Trophoblast cell (in vitro differentiated cells and primary cell): ENCODE measurements around the gene CARD18.
"Not testable (repeated sequence)": the region's sequence is repeated elsewhere in the genome, so short reads cannot be mapped to it uniquely, and the experiment has no call there.

Experiments
- DNase-seq, 2 donors: peaks; one replicate each; pipeline ENCODE4 v3.0.0-alpha.2; 2016
- H2AFZ ChIP-seq: 2 replicates; pipeline ENCODE4 v1.6.1; 2013; ENCODE audit warnings: low read length, moderate library complexity, mild to moderate bottlenecking; ENCODE audit not compliant: insufficient read depth, poor library complexity
- H2AK5ac ChIP-seq: 2 replicates; pipeline ENCODE4 v1.6.1; 2013; ENCODE audit warnings: mild to moderate bottlenecking, low read length
- H2BK120ac ChIP-seq: 2 replicates; pipeline ENCODE4 v1.6.1; 2013; ENCODE audit warnings: low read length, mild to moderate bottlenecking, moderate library complexity; ENCODE audit not compliant: insufficient read depth, poor library complexity
- H2BK12ac ChIP-seq: 2 replicates; pipeline ENCODE4 v1.6.1; 2013; ENCODE audit warnings: mild to moderate bottlenecking, low read length, moderate library complexity
- H2BK5ac ChIP-seq: 2 replicates; pipeline ENCODE4 v1.6.1; 2013; ENCODE audit warnings: low read length, low read depth, moderate library complexity, mild to moderate bottlenecking; ENCODE audit not compliant: poor library complexity
- H3K14ac ChIP-seq: 2 replicates; pipeline ENCODE4 v1.6.1; 2013; ENCODE audit warnings: mild to moderate bottlenecking, low read length
- H3K18ac ChIP-seq: 2 replicates; pipeline ENCODE4 v1.6.1; 2013; ENCODE audit warnings: mild to moderate bottlenecking, low read length
- H3K23ac ChIP-seq: 2 replicates; pipeline ENCODE4 v1.6.1; 2013; ENCODE audit warnings: low read length
- H3K27ac ChIP-seq: 2 replicates; pipeline ENCODE4 v1.5.1; 2013; ENCODE audit warnings: low read depth, mild to moderate bottlenecking, inconsistent platforms, low read length, moderate library complexity
- H3K27me3 ChIP-seq: 2 replicates; pipeline ENCODE4 v1.6.1; 2013; ENCODE audit warnings: inconsistent platforms, mild to moderate bottlenecking, low read length, moderate library complexity; ENCODE audit not compliant: insufficient read depth
- H3K36me3 ChIP-seq, 2 experiments: 1 replicate in 1 of 2; 2 replicates in 1 of 2; pipeline ENCODE4 v1.6.1; 2013; ENCODE audit warnings: low read length in 2 of 2, mild to moderate bottlenecking in 2 of 2, moderate library complexity in 1 of 2; ENCODE audit not compliant: insufficient read depth in 2 of 2, control insufficient read depth in 1 of 2
- H3K4ac ChIP-seq: 2 replicates; pipeline ENCODE4 v1.6.1; 2013; ENCODE audit warnings: low read depth, mild to moderate bottlenecking, low read length, moderate library complexity
- H3K4me1 ChIP-seq, 2 experiments: 1 replicate in 1 of 2; 2 replicates in 1 of 2; pipeline ENCODE4 v1.6.1; 2013; ENCODE audit warnings: low read length in 2 of 2, mild to moderate bottlenecking in 2 of 2, moderate library complexity in 1 of 2; ENCODE audit not compliant: insufficient read depth in 2 of 2, control insufficient read depth in 1 of 2
- H3K4me2 ChIP-seq: 2 replicates; pipeline ENCODE4 v1.6.1; 2013; ENCODE audit warnings: inconsistent platforms, mild to moderate bottlenecking, low read length, moderate library complexity
- H3K4me3 ChIP-seq: 2 replicates; pipeline ENCODE4 v1.5.1; 2013; ENCODE audit warnings: mild to moderate bottlenecking, low read depth, low read length, inconsistent platforms
- H3K79me1 ChIP-seq: one replicate; pipeline ENCODE4 v1.6.1; 2013; ENCODE audit warnings: low read length
- H3K79me2 ChIP-seq: 2 replicates; pipeline ENCODE4 v1.6.1; 2013; ENCODE audit warnings: low read length, mild to moderate bottlenecking; ENCODE audit not compliant: control insufficient read depth, insufficient read depth, poor library complexity
- H3K9ac ChIP-seq: 2 replicates; pipeline ENCODE4 v1.6.1; 2013; ENCODE audit warnings: mild to moderate bottlenecking, low read length
- H3K9me3 ChIP-seq: 2 replicates; pipeline ENCODE4 v1.6.1; 2013; ENCODE audit warnings: low read depth, mild to moderate bottlenecking, control low read depth, inconsistent platforms, low read length; ENCODE audit not compliant: insufficient read depth
- H4K12ac ChIP-seq: 2 replicates; pipeline ENCODE4 v1.6.1; 2013; ENCODE audit warnings: low read depth, mild to moderate bottlenecking, low read length, moderate library complexity
- H4K8ac ChIP-seq: 2 replicates; pipeline ENCODE4 v1.6.1; 2013; ENCODE audit warnings: low read depth, mild to moderate bottlenecking, low read length, moderate library complexity
- H4K91ac ChIP-seq: one replicate; pipeline ENCODE4 v1.6.1; 2013; ENCODE audit warnings: low read depth, mild to moderate bottlenecking, low read length, moderate library complexity
- WGBS: extraction: QIAGEN DNeasy Blood & Tissue Kit; methylation state at CpG from one replicate; pipeline ENCODE4 v1.1.7; 2013; ENCODE audit warnings: missing lambda C conversion rate; ENCODE audit not compliant: insufficient read length, insufficient coverage; ENCODE audit errors: extremely low coverage; 5-methylcytosine and 5-hydroxymethylcytosine counted together

Gene CARD18

GRCh38 chr11:105102079-105102581 is 37.4 kb downstream of the CARD18 start:
- H3K27ac ChIP-seq, H3K18ac ChIP-seq: not testable (repeated sequence)
- no CpG with 5 or more reads among the region's 3 CpGs for WGBS

GRCh38 chr11:105100981-105101630 is 38.5 kb downstream of the CARD18 start:
- H3K4me1 ChIP-seq = no peaks in the 10 kb centered on the region
- H3K36me3 ChIP-seq = no peaks in the 10 kb centered on the region
- H2BK12ac ChIP-seq = no peak overlapping the region
- H2BK5ac ChIP-seq = no peak overlapping the region
- no peak overlapping the region for H4K12ac ChIP-seq
- H3K9ac ChIP-seq = no peak overlapping the region
- H2BK120ac ChIP-seq = no peak overlapping the region
- no peak overlapping the region for H3K18ac ChIP-seq
- H3K23ac ChIP-seq = no peak overlapping the region
- H4K91ac ChIP-seq = no peak overlapping the region
- WGBS = no CpG with 5 or more reads among the region's 2 CpGs
- no peak overlapping the region for H3K27ac ChIP-seq
- H4K8ac ChIP-seq = no peak overlapping the region
- no peaks in the 10 kb centered on the region for H3K27me3 ChIP-seq
- H3K4ac ChIP-seq = no peak overlapping the region
- no peak for DNase-seq
- no peaks in the 10 kb centered on the region for H3K79me1 ChIP-seq
- H3K9me3 ChIP-seq = no peaks in the 10 kb centered on the region
- no peak overlapping the region for H3K14ac ChIP-seq
- no peak overlapping the region for H3K4me2 ChIP-seq
- H3K4me3 ChIP-seq = no peak overlapping the region
- no peaks in the 10 kb centered on the region for H3K79me2 ChIP-seq
- no peak overlapping the region for H2AK5ac ChIP-seq
- no peak overlapping the region for H2AFZ ChIP-seq

More at GRCh38 chr11:105102079-105102581, 37.4 kb downstream of the CARD18 start:
- not testable (repeated sequence) for H4K91ac ChIP-seq, H2BK120ac ChIP-seq, H3K36me3 ChIP-seq, H3K4me2 ChIP-seq, H3K9ac ChIP-seq, H2AFZ ChIP-seq, DNase-seq, H2BK5ac ChIP-seq, H3K79me2 ChIP-seq, H3K14ac ChIP-seq, H3K9me3 ChIP-seq, H3K79me1 ChIP-seq, H3K27me3 ChIP-seq, H2BK12ac ChIP-seq, H3K23ac ChIP-seq, H3K4me3 ChIP-seq, H3K4me1 ChIP-seq, H4K8ac ChIP-seq, H3K4ac ChIP-seq, H4K12ac ChIP-seq, H2AK5ac ChIP-seq

DNA sequence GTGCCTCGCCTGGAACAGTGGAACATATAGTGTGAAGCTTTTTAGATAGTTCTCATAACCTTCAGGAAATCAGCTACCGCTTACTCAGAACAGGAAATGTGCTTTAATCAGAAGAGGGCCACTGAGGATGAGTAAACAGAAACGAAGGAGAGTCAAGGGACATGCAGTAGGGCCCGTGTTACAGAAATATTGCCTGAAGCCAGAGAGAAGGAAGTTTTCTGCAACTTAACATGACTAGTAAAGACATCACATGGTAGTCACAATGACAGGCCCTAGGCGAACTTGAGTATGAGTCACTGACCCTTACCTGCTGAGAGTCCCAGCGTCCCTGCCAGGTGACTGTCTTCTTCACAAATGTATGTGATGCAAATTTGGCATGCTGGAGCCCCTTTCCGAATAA is 39.4 kb downstream of the CARD18 start:
- Histone ChIP-seq H3K9ac (no peak overlapping the region), H3K18ac (no peak overlapping the region), H3K9me3 (no peaks in the 10 kb centered on the region), H3K23ac (no peak overlapping the region), H3K4ac (no peak overlapping the region), H3K36me3 (no peaks in the 10 kb centered on the region), H2BK120ac (no peak overlapping the region), H2AK5ac (no peak overlapping the region), H2AFZ (no peak overlapping the region), H3K27me3 (no peaks in the 10 kb centered on the region), H2BK12ac (no peak overlapping the region), H4K8ac (no peak overlapping the region), H3K14ac (no peak overlapping the region), H3K27ac (no peak overlapping the region), H4K12ac (no peak overlapping the region), H2BK5ac (no peak overlapping the region), H3K4me3 (no peak overlapping the region), H3K4me1 (no peaks in the 10 kb centered on the region), H3K79me1 (no peaks in the 10 kb centered on the region), H3K4me2 (no peak overlapping the region), H3K79me2 (no peaks in the 10 kb centered on the region), H4K91ac (no peak overlapping the region)
- peak; percentile 84 to 88 for DNase-seq
- WGBS = no CpG with 5 or more reads among the region's 7 CpGs

GRCh38 chr11:105099594-105099993 is 40.0 kb downstream of the CARD18 start:
- not testable (repeated sequence) for H2BK12ac ChIP-seq, H3K27me3 ChIP-seq, H3K9me3 ChIP-seq, H3K4me2 ChIP-seq, H2BK120ac ChIP-seq, H3K36me3 ChIP-seq, H2AFZ ChIP-seq, DNase-seq, H3K14ac ChIP-seq, H3K79me1 ChIP-seq, H3K4me1 ChIP-seq, H3K27ac ChIP-seq, H3K18ac ChIP-seq, H4K12ac ChIP-seq, H2BK5ac ChIP-seq, H3K23ac ChIP-seq, H2AK5ac ChIP-seq, H3K4ac ChIP-seq, H3K79me2 ChIP-seq, H3K4me3 ChIP-seq, H4K8ac ChIP-seq, H4K91ac ChIP-seq, H3K9ac ChIP-seq
- no CpG with 5 or more reads among the region's 2 CpGs for WGBS
